ENCODE measurements around the gene PCCA.
A peak's percentile ranks its signal among the peaks of the same experiment; 100 is the strongest.

Gene PCCA

GRCh38 chr13:100537951-100538462 lies 449.1 kb downstream of the PCCA start:
- DNase-seq (ENCODE audit: low spot score) (no peak), FAIRE-seq (no peak)

- FAIRE-seq (no peak), DNase-seq (ENCODE audit: low spot score) (no peak)
Observed at GRCh38 chr13:100540621-100541020, 451.7 kb downstream of the PCCA start.

- no peak for FAIRE-seq
- DNase-seq (ENCODE audit: low spot score): no peak
Observed at GRCh38 chr13:100541897-100542825, 453.3 kb downstream of the PCCA start.

- no peak for FAIRE-seq
- peak; percentile 6 for DNase-seq (ENCODE audit: low spot score)
Observed at GRCh38 chr13:100542826-100543156, 453.9 kb downstream of the PCCA start.

- FAIRE-seq (no peak), DNase-seq (ENCODE audit: low spot score) (no peak)
Observed at GRCh38 chr13:100543872-100544602, 455.1 kb downstream of the PCCA start.

- no peak for DNase-seq (ENCODE audit: low spot score)
- FAIRE-seq: no peak
Observed at GRCh38 chr13:100544866-100545683, 456.2 kb downstream of the PCCA start.

GRCh38 chr13:100545684-100546061 lies 456.8 kb downstream of the PCCA start:
- DNase-seq (ENCODE audit: low spot score) (no peak), FAIRE-seq (no peak)

GRCh38 chr13:100546713-100547405 lies 458.0 kb downstream of the PCCA start:
- DNase-seq (ENCODE audit: low spot score) (no peak), FAIRE-seq (no peak)

- FAIRE-seq (no peak), DNase-seq (ENCODE audit: low spot score) (no peak)
Observed at GRCh38 chr13:100547791-100548201, 458.9 kb downstream of the PCCA start.

- FAIRE-seq (no peak), DNase-seq (ENCODE audit: low spot score) (no peak)
Observed at GRCh38 chr13:100549316-100549715, 460.4 kb downstream of the PCCA start.

- DNase-seq (ENCODE audit: low spot score) (no peak), FAIRE-seq (no peak)
Observed at GRCh38 chr13:100552755-100553154, 463.9 kb downstream of the PCCA start.

- FAIRE-seq (no peak), DNase-seq (ENCODE audit: low spot score) (no peak)
Observed at GRCh38 chr13:100559886-100560285, 471.0 kb downstream of the PCCA start.

- DNase-seq (ENCODE audit: low spot score) (no peak), FAIRE-seq (no peak)
Observed at GRCh38 chr13:100560498-100561157, 471.7 kb downstream of the PCCA start.

GRCh38 chr13:100561158-100561499 lies 472.2 kb downstream of the PCCA start:
- FAIRE-seq (no peak), DNase-seq (ENCODE audit: low spot score) (no peak)

GRCh38 chr13:100561599-100562204 lies 472.8 kb downstream of the PCCA start:
- no peak for FAIRE-seq

GRCh38 chr13:100563779-100564178 lies 474.9 kb downstream of the PCCA start:
- FAIRE-seq: no peak
- no peak for DNase-seq (ENCODE audit: low spot score)

More at GRCh38 chr13:100561599-100562204, 472.8 kb downstream of the PCCA start:
- DNase-seq (ENCODE audit: low spot score): no peak

GRCh38 chr13:100564444-100565223 lies 475.7 kb downstream of the PCCA start:
- FAIRE-seq: no peak
- no peak for DNase-seq (ENCODE audit: low spot score)

- DNase-seq (ENCODE audit: low spot score): no peak
- FAIRE-seq: no peak
Observed at GRCh38 chr13:100565286-100565685, 476.4 kb downstream of the PCCA start.

- peak; percentile 36 for DNase-seq (ENCODE audit: low spot score)
- no peak for FAIRE-seq
Observed at GRCh38 chr13:100566543-100566942, 477.6 kb downstream of the PCCA start.
